Measurements from ENCODE around the gene ZNF19. TPM values are rescaled to one million over a fixed set of nuclear protein-coding genes. Genes with fewer than 3 reads are reported as not detected.
A peak's percentile ranks its signal among the peaks of the same experiment; 100 is the strongest.

The ZNF19 gene
- total RNA-seq, 1 experiment from 2014 or later: 2.6 TPM

GRCh38 chr16:71464231-71464630 lies 24.9 kb downstream of the ZNF19 start:
- intact Hi-C loops (cut with micrococcal nuclease; ENCODE audit: unreplicated experiment): no loop called here
- ChIA-PET POLR2A (ENCODE audit: low non-redundant PET) (no interaction called here), CTCF (no interaction called here)

GRCh38 chr16:71461686-71462648 lies 27.2 kb downstream of the ZNF19 start, which contains the start of gene ZNF23:
TSS of gene ZNF23 (minus strand) at chr16:71462247. CDS start at chr16:71456796, 5,451 bp downstream.
- Histone ChIP-seq H3K27me3 (replicated peaks; ENCODE audit: insufficient read depth, low read depth, low read length, poor library complexity) (no peaks in the 10 kb centered on the region), H3K36me3 (ENCODE audit: insufficient read depth, low read length, poor library complexity, severe bottlenecking) (no peaks in the 10 kb centered on the region), H3K9me3 (ENCODE audit: low read depth, low read length, poor library complexity, severe bottlenecking) (no peaks in the 10 kb centered on the region), H3K4me3 (ENCODE audit: low read depth, low read length, poor library complexity, severe bottlenecking) (peak within 1 kb of the TSS; percentile 91), H3K27ac (ENCODE audit: low read depth, low read length, poor library complexity, severe bottlenecking) (peak within 1 kb of the TSS; percentile 83), H3K4me1 (ENCODE audit: insufficient read depth, low read length, poor library complexity, severe bottlenecking) (no peaks in the 10 kb centered on the region)
- ChIA-PET POLR2A (ENCODE audit: low non-redundant PET) (no interaction called here), CTCF (no interaction called here)
- BruUV-seq (replicated peaks): TSS peak; percentile 74
- peak; percentile 74 for DNase-seq (ENCODE audit: low spot score)
- intact Hi-C loops (cut with micrococcal nuclease; ENCODE audit: unreplicated experiment): loop anchor here (1.0 kb wide), 1 partner anchor 22 kb away; no protein-coding TSS in a partner anchor
- TF ChIP-seq CTCF (conservative IDR thresholded peaks at IDR 0.05; ENCODE audit: low read depth, low read length) (peak; percentile 49), EZH2 (IDR thresholded peaks at IDR 0.05; ENCODE audit: borderline replicate concordance, low read depth, low read length, poor library complexity, severe bottlenecking) (no peak)

More at GRCh38 chr16:71464231-71464630, 24.9 kb downstream of the ZNF19 start:
- no peaks in the 10 kb centered on the region for H3K36me3 ChIP-seq (ENCODE audit: insufficient read depth, low read length, poor library complexity, severe bottlenecking)
- no peak for DNase-seq (ENCODE audit: low spot score)
- no peak overlapping the region for H3K27ac ChIP-seq (ENCODE audit: low read depth, low read length, poor library complexity, severe bottlenecking)
- TF ChIP-seq CTCF (conservative IDR thresholded peaks at IDR 0.05; ENCODE audit: low read depth, low read length) (no peak), EZH2 (IDR thresholded peaks at IDR 0.05; ENCODE audit: borderline replicate concordance, low read depth, low read length, poor library complexity, severe bottlenecking) (no peak)
- no peaks in the 10 kb centered on the region for H3K9me3 ChIP-seq (ENCODE audit: low read depth, low read length, poor library complexity, severe bottlenecking)
- no peaks in the 10 kb centered on the region for H3K27me3 ChIP-seq (replicated peaks; ENCODE audit: insufficient read depth, low read depth, low read length, poor library complexity)
- no peaks in the 10 kb centered on the region for H3K4me1 ChIP-seq (ENCODE audit: insufficient read depth, low read length, poor library complexity, severe bottlenecking)
- H3K4me3 ChIP-seq (ENCODE audit: low read depth, low read length, poor library complexity, severe bottlenecking): no peak overlapping the region
- BruUV-seq (replicated peaks): no TSS peak

GRCh38 chr16:71460941-71461340 lies 28.2 kb downstream of the ZNF19 start:
- Histone ChIP-seq H3K9me3 (ENCODE audit: low read depth, low read length, poor library complexity, severe bottlenecking) (no peaks in the 10 kb centered on the region), H3K36me3 (ENCODE audit: insufficient read depth, low read length, poor library complexity, severe bottlenecking) (no peaks in the 10 kb centered on the region), H3K27ac (ENCODE audit: low read depth, low read length, poor library complexity, severe bottlenecking) (no peak overlapping the region), H3K27me3 (replicated peaks; ENCODE audit: insufficient read depth, low read depth, low read length, poor library complexity) (no peaks in the 10 kb centered on the region), H3K4me1 (ENCODE audit: insufficient read depth, low read length, poor library complexity, severe bottlenecking) (no peaks in the 10 kb centered on the region), H3K4me3 (ENCODE audit: low read depth, low read length, poor library complexity, severe bottlenecking) (peak overlapping the region; percentile 91)
- intact Hi-C loops (cut with micrococcal nuclease; ENCODE audit: unreplicated experiment): no loop called here
- no TSS peak for BruUV-seq (replicated peaks)
- ChIA-PET POLR2A (ENCODE audit: low non-redundant PET) (no interaction called here), CTCF (no interaction called here)
- TF ChIP-seq CTCF (conservative IDR thresholded peaks at IDR 0.05; ENCODE audit: low read depth, low read length) (no peak), EZH2 (IDR thresholded peaks at IDR 0.05; ENCODE audit: borderline replicate concordance, low read depth, low read length, poor library complexity, severe bottlenecking) (no peak)
- no peak for DNase-seq (ENCODE audit: low spot score)
